Neural progenitor cell (in vitro differentiated cells): ENCODE results near the gene PLEKHG4B. TPM values are rescaled to one million over a fixed set of nuclear protein-coding genes. Genes with fewer than 3 reads are reported as not detected.

Source experiments
- DNase-seq: peaks from one replicate; pipeline ENCODE4 v3.0.0-alpha.2; 2016; ENCODE audit warnings: low spot score
- H2AFZ ChIP-seq: fragments of 200-600 bp; sonication (generic); replicated peaks from 2 replicates; pipeline ENCODE4 v1.6.1; 2016; ENCODE audit warnings: antibody characterized with exemption
- H3F3A ChIP-seq: fragments of 200-600 bp; sonication (generic); 2 replicates; pipeline ENCODE4 v1.6.1; 2016; ENCODE audit warnings: antibody characterized with exemption, low read depth
- H3K27ac ChIP-seq: fragments of 200-600 bp; sonication (generic); 2 replicates; pipeline ENCODE4 v1.5.1; 2016; ENCODE audit warnings: mild to moderate bottlenecking
- H3K27me3 ChIP-seq: fragments of 200-600 bp; sonication (generic); 2 replicates; pipeline ENCODE4 v1.6.1; 2016; ENCODE audit warnings: mild to moderate bottlenecking, moderate library complexity
- H3K36me3 ChIP-seq: fragments of 200-600 bp; sonication (generic); 2 replicates; pipeline ENCODE4 v1.5.1; 2016
- H3K4me1 ChIP-seq: fragments of 200-600 bp; sonication (generic); 2 replicates; pipeline ENCODE4 v1.6.1; 2016; ENCODE audit warnings: mixed run types
- H3K4me2 ChIP-seq: fragments of 200-600 bp; sonication (generic); 2 replicates; pipeline ENCODE4 v1.6.1; 2016
- H3K4me3 ChIP-seq: fragments of 200-600 bp; sonication (generic); 2 replicates; pipeline ENCODE4 v1.5.1; 2016
- H3K79me2 ChIP-seq: fragments of 200-600 bp; sonication (generic); 2 replicates; pipeline ENCODE4 v1.6.1; 2016; ENCODE audit warnings: low read depth
- H3K9ac ChIP-seq: fragments of 200-600 bp; sonication (generic); 2 replicates; pipeline ENCODE4 v1.6.1; 2016
- H3K9me3 ChIP-seq: fragments of 200-600 bp; sonication (generic); 2 replicates; pipeline ENCODE4 v1.5.1; 2016; ENCODE audit warnings: low read depth
- H4K20me1 ChIP-seq: fragments of 200-600 bp; sonication (generic); 2 replicates; pipeline ENCODE4 v1.6.1; 2016; ENCODE audit warnings: low read depth
- H3K27ac Mint-ChIP-seq: 3 replicates; pipeline ENCODE4 v1.8.0; 2021; ENCODE audit warnings: mixed read lengths
- H3K27me3 Mint-ChIP-seq: 2 replicates; pipeline ENCODE4 v1.8.0; 2022; ENCODE audit warnings: low read depth, mild to moderate bottlenecking, inconsistent platforms, moderate library complexity, mixed read lengths; ENCODE audit not compliant: insufficient read depth
- H3K36me3 Mint-ChIP-seq: 3 replicates; pipeline ENCODE4 v1.8.0; 2021; ENCODE audit warnings: mixed read lengths
- H3K4me1 Mint-ChIP-seq: 3 replicates; pipeline ENCODE4 v1.8.0; 2021; ENCODE audit warnings: mixed read lengths
- H3K4me3 Mint-ChIP-seq: 3 replicates; pipeline ENCODE4 v1.8.0; 2021; ENCODE audit warnings: mild to moderate bottlenecking, moderate library complexity, mixed read lengths
- H3K9me3 Mint-ChIP-seq: 3 replicates; pipeline ENCODE4 v1.8.0; 2020; ENCODE audit warnings: mixed read lengths
- EZH2 ChIP-seq: fragments of 200-600 bp; sonication (generic); IDR thresholded peaks from 2 replicates; pipeline ENCODE4 v1.6.1; 2017; ENCODE audit warnings: antibody characterized with exemption, mild to moderate bottlenecking, moderate library complexity
- EZH2phosphoT487 ChIP-seq: fragments of 200-600 bp; sonication (generic); IDR thresholded peaks from 2 replicates; pipeline ENCODE4 v1.6.1; 2017; ENCODE audit warnings: antibody characterized with exemption
- total RNA-seq: library from RNA; depleted of rRNA; stranded (reverse); fragments of >200 nt; gene quantifications from 2 replicates; pipeline ENCODE4 v1.2.3, GENCODE V29; 2015; ENCODE audit warnings: low replicate concordance
- TF ChIP-seq, protein P1 (sequence below): fragments of 200-600 bp; sonication (generic); IDR thresholded peaks from 2 replicates; pipeline ENCODE4 v1.5.1; 2017; ENCODE audit warnings: antibody characterized with exemption, mild to moderate bottlenecking

Gene PLEKHG4B
- total RNA-seq, 1 donor from 2014 or later, result 28.8 TPM

- DNase-seq, result no peak
- peaks cover 10% of the 10 kb centered on the region for H4K20me1 ChIP-seq
- H2AFZ ChIP-seq, result no peak overlapping the region
- Mint-ChIP-seq H3K27ac (no peak overlapping the region), H3K27me3 (peaks cover 5% of the 10 kb centered on the region), H3K36me3 (no peaks in the 10 kb centered on the region), H3K4me3 (no peak overlapping the region), H3K9me3 (no peaks in the 10 kb centered on the region), H3K4me1 (peaks cover 21% of the 10 kb centered on the region)
- no peaks in the 10 kb centered on the region for H3F3A ChIP-seq
- TF ChIP-seq EZH2 (no peak), EZH2phosphoT487 (no peak)
- TF ChIP-seq, protein P1, sequence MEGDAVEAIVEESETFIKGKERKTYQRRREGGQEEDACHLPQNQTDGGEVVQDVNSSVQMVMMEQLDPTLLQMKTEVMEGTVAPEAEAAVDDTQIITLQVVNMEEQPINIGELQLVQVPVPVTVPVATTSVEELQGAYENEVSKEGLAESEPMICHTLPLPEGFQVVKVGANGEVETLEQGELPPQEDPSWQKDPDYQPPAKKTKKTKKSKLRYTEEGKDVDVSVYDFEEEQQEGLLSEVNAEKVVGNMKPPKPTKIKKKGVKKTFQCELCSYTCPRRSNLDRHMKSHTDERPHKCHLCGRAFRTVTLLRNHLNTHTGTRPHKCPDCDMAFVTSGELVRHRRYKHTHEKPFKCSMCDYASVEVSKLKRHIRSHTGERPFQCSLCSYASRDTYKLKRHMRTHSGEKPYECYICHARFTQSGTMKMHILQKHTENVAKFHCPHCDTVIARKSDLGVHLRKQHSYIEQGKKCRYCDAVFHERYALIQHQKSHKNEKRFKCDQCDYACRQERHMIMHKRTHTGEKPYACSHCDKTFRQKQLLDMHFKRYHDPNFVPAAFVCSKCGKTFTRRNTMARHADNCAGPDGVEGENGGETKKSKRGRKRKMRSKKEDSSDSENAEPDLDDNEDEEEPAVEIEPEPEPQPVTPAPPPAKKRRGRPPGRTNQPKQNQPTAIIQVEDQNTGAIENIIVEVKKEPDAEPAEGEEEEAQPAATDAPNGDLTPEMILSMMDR, result no peak
- H3K4me3 ChIP-seq, result no peak overlapping the region
- H3K9me3 ChIP-seq, result no peaks in the 10 kb centered on the region
- H3K36me3 ChIP-seq, result no peaks in the 10 kb centered on the region
- H3K4me1 ChIP-seq, result no peaks in the 10 kb centered on the region
- H3K79me2 ChIP-seq, result no peaks in the 10 kb centered on the region
- no peak overlapping the region for H3K9ac ChIP-seq
- no peaks in the 10 kb centered on the region for H3K27me3 ChIP-seq
- no peak overlapping the region for H3K27ac ChIP-seq
- no peak overlapping the region for H3K4me2 ChIP-seq
These were observed 101.2 kb downstream of the PLEKHG4B start for GRCh38 chr5:192970-193831.

DNA sequence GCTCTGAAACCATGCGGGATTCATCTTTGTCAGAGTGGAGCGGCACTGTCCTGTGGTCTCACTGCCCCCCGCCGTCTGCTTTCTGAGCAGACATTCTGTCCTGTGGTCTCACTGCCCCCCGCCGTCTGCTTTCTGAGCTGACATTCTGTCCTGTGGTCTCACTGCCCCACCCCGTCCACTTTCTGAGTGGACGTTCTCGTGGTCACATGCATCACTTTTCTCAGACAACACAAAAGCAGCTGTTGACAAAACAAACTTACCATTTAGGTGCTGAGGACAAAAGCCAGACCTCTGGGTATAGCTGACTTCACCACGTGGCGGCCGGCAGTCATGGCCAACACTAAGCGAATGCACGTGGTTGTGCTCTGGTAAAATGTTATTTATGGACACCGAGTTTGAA is 102.1 kb downstream of the PLEKHG4B start:
- Histone ChIP-seq H3K79me2 (no peaks in the 10 kb centered on the region), H3K4me1 (no peaks in the 10 kb centered on the region), H3K36me3 (no peaks in the 10 kb centered on the region), H4K20me1 (peaks cover 5% of the 10 kb centered on the region), H3K9me3 (no peaks in the 10 kb centered on the region), H2AFZ (no peak overlapping the region), H3K4me2 (no peak overlapping the region), H3K4me3 (no peak overlapping the region), H3K27ac (no peak overlapping the region), H3K27me3 (no peaks in the 10 kb centered on the region), H3K9ac (no peak overlapping the region), H3F3A (no peaks in the 10 kb centered on the region)
- TF ChIP-seq, protein P1, result no peak
- TF ChIP-seq EZH2phosphoT487 (no peak), EZH2 (no peak)
- H3K9me3 Mint-ChIP-seq, result no peaks in the 10 kb centered on the region
- H3K36me3 Mint-ChIP-seq, result no peaks in the 10 kb centered on the region
- peaks cover 5% of the 10 kb centered on the region for H3K27me3 Mint-ChIP-seq
- H3K27ac Mint-ChIP-seq, result no peak overlapping the region
- no peak overlapping the region for H3K4me3 Mint-ChIP-seq
- H3K4me1 Mint-ChIP-seq, result peaks cover 16% of the 10 kb centered on the region
- no peak for DNase-seq

DNA sequence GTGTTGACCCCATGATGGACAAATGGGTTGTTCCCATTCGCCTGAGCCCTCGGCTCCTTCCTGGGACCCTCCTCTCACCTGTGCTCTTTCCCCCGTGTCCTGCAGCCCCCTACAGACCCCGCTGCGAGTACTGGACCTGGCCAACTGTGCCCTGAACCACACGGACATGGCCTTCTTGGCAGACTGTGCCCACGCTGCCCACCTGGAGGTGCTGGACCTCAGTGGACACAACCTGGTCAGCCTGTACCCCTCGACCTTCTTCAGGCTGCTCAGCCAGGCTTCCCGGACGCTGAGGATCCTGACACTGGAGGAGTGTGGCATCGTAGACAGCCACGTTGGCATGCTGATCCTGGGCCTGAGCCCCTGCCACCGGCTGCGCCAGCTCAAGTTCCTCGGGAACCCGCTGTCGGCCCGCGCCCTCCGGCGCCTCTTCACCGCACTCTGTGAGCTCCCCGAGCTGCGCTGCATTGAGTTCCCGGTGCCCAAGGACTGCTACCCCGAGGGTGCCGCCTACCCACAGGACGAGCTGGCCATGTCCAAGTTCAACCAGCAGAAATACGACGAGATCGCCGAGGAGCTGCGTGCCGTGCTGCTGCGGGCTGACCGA is 102.7 kb downstream of the PLEKHG4B start:
- no peak overlapping the region for H3K27ac Mint-ChIP-seq
- H2AFZ ChIP-seq, result no peak overlapping the region
- TF ChIP-seq, protein P1, result no peak
- TF ChIP-seq EZH2 (no peak), EZH2phosphoT487 (no peak)
- no peak overlapping the region for H3K4me2 ChIP-seq
- no peaks in the 10 kb centered on the region for H3K9me3 Mint-ChIP-seq
- no peak overlapping the region for H3K27ac ChIP-seq
- peaks cover 16% of the 10 kb centered on the region for H3K4me1 Mint-ChIP-seq
- no peaks in the 10 kb centered on the region for H3K36me3 ChIP-seq
- H3K36me3 Mint-ChIP-seq, result no peaks in the 10 kb centered on the region
- DNase-seq, result no peak
- peaks cover 5% of the 10 kb centered on the region for H4K20me1 ChIP-seq
- H3K4me3 ChIP-seq, result no peak overlapping the region
- no peak overlapping the region for H3K9ac ChIP-seq
- H3K4me1 ChIP-seq, result no peaks in the 10 kb centered on the region
- no peaks in the 10 kb centered on the region for H3K27me3 ChIP-seq
- H3K9me3 ChIP-seq, result no peaks in the 10 kb centered on the region
- no peak overlapping the region for H3K4me3 Mint-ChIP-seq
- H3F3A ChIP-seq, result no peaks in the 10 kb centered on the region
- H3K79me2 ChIP-seq, result no peaks in the 10 kb centered on the region
- H3K27me3 Mint-ChIP-seq, result peaks cover 5% of the 10 kb centered on the region
